Vagina (tissue), 2 donors: ENCODE results near the gene TMEM154. TPM values are rescaled to one million over a fixed set of nuclear protein-coding genes. Genes with fewer than 3 reads are reported as not detected.
A peak's percentile ranks its signal among the peaks of the same experiment; 100 is the strongest.

Source experiments
- DNase-seq, 2 donors: peaks; one replicate each; pipeline ENCODE4 v3.0.0-alpha.2; 2017; ENCODE audit errors: extremely low spot score in 2 of 2
- H3K27ac ChIP-seq: fragments of 200-600 bp; sonication (generic); one replicate; pipeline ENCODE4 v1.5.1; 2019
- H3K27me3 ChIP-seq: fragments of 200-600 bp; sonication (generic); one replicate; pipeline ENCODE4 v1.5.1; 2019
- H3K36me3 ChIP-seq, 2 donors: fragments of 200-600 bp; sonication (generic); one replicate each; pipeline ENCODE4 v1.5.1; 2017 to 2019
- H3K4me1 ChIP-seq: fragments of 200-600 bp; sonication (generic); one replicate; pipeline ENCODE4 v1.5.1; 2019
- H3K4me3 ChIP-seq, 2 donors: fragments of 200-600 bp; sonication (generic); 1 replicate in 1 of 2; 2 replicates in 1 of 2; pipeline ENCODE4 v1.5.1; 2016 to 2019
- H3K9me3 ChIP-seq: fragments of 200-600 bp; sonication (generic); one replicate; pipeline ENCODE4 v1.5.1; 2019
- CTCF ChIP-seq, 3 experiments: fragments of 450-650 bp in 2 of 3; fragments of 200-600 bp in 1 of 3; sonication (generic) in 1 of 3; IDR thresholded peaks; one replicate each; pipeline ENCODE4 v1.5.1; 2017 to 2019; ENCODE audit warnings: antibody characterized with exemption in 3 of 3, mild to moderate bottlenecking in 2 of 3, moderate library complexity in 2 of 3
- POLR2A ChIP-seq, 2 donors: fragments of 450-650 bp; IDR thresholded peaks; one replicate each; pipeline ENCODE4 v1.6.1; 2017; ENCODE audit warnings: antibody characterized with exemption in 2 of 2, mild to moderate bottlenecking in 2 of 2, moderate library complexity in 2 of 2
- POLR2AphosphoS5 ChIP-seq, 2 donors: sonication (generic); formaldehyde crosslinking; IDR thresholded peaks; one replicate each; pipeline ENCODE4 v1.9.0; 2017; ENCODE audit warnings: antibody characterized with exemption in 2 of 2, mild to moderate bottlenecking in 2 of 2, low read depth in 1 of 2; ENCODE audit not compliant: insufficient read depth in 1 of 2
- intact Hi-C: fragments of 100-400 bp; cut with DNase I; formaldehyde crosslinking; loops from one replicate; pipeline ENCODE4 v1.15.1; 2023
- total RNA-seq: library from RNA; depleted of rRNA; stranded (reverse); fragments of >200 nt; gene quantifications from one replicate; pipeline ENCODE4 v1.2.3, GENCODE V29; 2016

Gene TMEM154
- total RNA-seq, 1 donor from 2014 or later = 33.1 TPM

- no peak overlapping the region for H3K27ac ChIP-seq
- no peak overlapping the region for H3K4me3 ChIP-seq
- no peak for DNase-seq
- H3K36me3 ChIP-seq = no peaks in the 10 kb centered on the region
- TF ChIP-seq CTCF (IDR thresholded peaks at IDR 0.05) (no peak), POLR2A (IDR thresholded peaks at IDR 0.05) (no peak), POLR2AphosphoS5 (IDR thresholded peaks at IDR 0.05; ENCODE audit: insufficient read depth in 1 of 2, low read depth in 1 of 2) (no peak)
- H3K4me1 ChIP-seq = peaks cover 19% of the 10 kb centered on the region
- intact Hi-C loops = no loop called here
- no peaks in the 10 kb centered on the region for H3K27me3 ChIP-seq
- no peaks in the 10 kb centered on the region for H3K9me3 ChIP-seq
Measured at GRCh38 chr4:152682143-152682941, 2.5 kb upstream of the TMEM154 start.

GRCh38 chr4:152680988-152681603, 1.3 kb upstream of the TMEM154 start:
- Histone ChIP-seq H3K27ac (peak overlapping the region; percentile 59), H3K27me3 (no peaks in the 10 kb centered on the region), H3K4me3 (no peak overlapping the region), H3K9me3 (no peaks in the 10 kb centered on the region), H3K36me3 (no peaks in the 10 kb centered on the region), H3K4me1 (peaks cover 19% of the 10 kb centered on the region)
- intact Hi-C loops = no loop called here
- no peak for DNase-seq
- TF ChIP-seq POLR2A (IDR thresholded peaks at IDR 0.05) (no peak), POLR2AphosphoS5 (IDR thresholded peaks at IDR 0.05; ENCODE audit: insufficient read depth in 1 of 2, low read depth in 1 of 2) (no peak), CTCF (IDR thresholded peaks at IDR 0.05) (no peak)

- TF ChIP-seq CTCF (IDR thresholded peaks at IDR 0.05) = no peak
- TF ChIP-seq POLR2AphosphoS5 (IDR thresholded peaks at IDR 0.05; ENCODE audit: insufficient read depth in 1 of 2, low read depth in 1 of 2) = no peak
- no peak for TF ChIP-seq POLR2A (IDR thresholded peaks at IDR 0.05)
- H3K27me3 ChIP-seq = no peaks in the 10 kb centered on the region
- no peaks in the 10 kb centered on the region for H3K36me3 ChIP-seq
- intact Hi-C loops = no loop called here
- peak overlapping the region in 1 of 2 donors; percentile 59 for H3K4me3 ChIP-seq
- no peak for DNase-seq
- no peaks in the 10 kb centered on the region for H3K9me3 ChIP-seq
- no peak overlapping the region for H3K27ac ChIP-seq
- peaks cover 19% of the 10 kb centered on the region for H3K4me1 ChIP-seq
Measured at GRCh38 chr4:152678841-152679240, 956 bp downstream of the TMEM154 start.

GRCh38 chr4:152677117-152677516, 2.7 kb downstream of the TMEM154 start:
- no peak for TF ChIP-seq POLR2AphosphoS5 (IDR thresholded peaks at IDR 0.05; ENCODE audit: insufficient read depth in 1 of 2, low read depth in 1 of 2)
- Histone ChIP-seq H3K4me1 (peaks cover 19% of the 10 kb centered on the region), H3K36me3 (no peaks in the 10 kb centered on the region), H3K27ac (no peak overlapping the region), H3K4me3 (no peak overlapping the region), H3K27me3 (no peaks in the 10 kb centered on the region), H3K9me3 (no peaks in the 10 kb centered on the region)
- DNase-seq = no peak
- intact Hi-C loops = no loop called here

GRCh38 chr4:152676052-152676854, 3.5 kb downstream of the TMEM154 start:
- Histone ChIP-seq H3K27ac (no peak overlapping the region), H3K36me3 (no peaks in the 10 kb centered on the region), H3K27me3 (no peaks in the 10 kb centered on the region), H3K9me3 (no peaks in the 10 kb centered on the region), H3K4me1 (peaks cover 19% of the 10 kb centered on the region), H3K4me3 (no peak overlapping the region)
- no peak for TF ChIP-seq POLR2A (IDR thresholded peaks at IDR 0.05)
- no peak for DNase-seq
- intact Hi-C loops = no loop called here
